H1 (cell line): ENCODE data around the gene FANCL. TPM values are rescaled to one million over a fixed set of nuclear protein-coding genes. Genes with fewer than 3 reads are reported as not detected.
"Not testable (repeated sequence)": the region's sequence is repeated elsewhere in the genome, so short reads cannot be mapped to it uniquely, and the experiment has no call there.

Experiments
- CTCF ChIA-PET: fragments of 300-600 bp; sonication (Branson Sonifier 250); formaldehyde crosslinking; loops from one replicate; lab custom pipeline; 2021; ENCODE audit not compliant: partially characterized antibody; lab: Charles Lee
- POLR2A ChIA-PET: fragments of 300-600 bp; sonication (Branson Sonifier 250); formaldehyde crosslinking; loops from one replicate; lab custom pipeline; 2021; ENCODE audit warnings: inconsistent platforms; ENCODE audit not compliant: partially characterized antibody; lab: Charles Lee
- DNase-seq, 2 experiments: peaks; one replicate each; pipeline versions ENCODE4 v3.0.0 to v3.0.0-alpha.2; 2010 to 2022; ENCODE audit warnings: low spot score in 2 of 2, low read depth in 1 of 2, mixed read lengths in 1 of 2
- FAIRE-seq: peaks from 2 replicates; lab custom pipeline; 2011; peaks lifted over from hg19 to GRCh38; lab: Jason Lieb, UNC
- H2AFZ ChIP-seq: 2 replicates; pipeline ENCODE4 v1.8.1; 2012; ENCODE audit warnings: low read length, inconsistent platforms
- H2AK5ac ChIP-seq: 2 replicates; pipeline ENCODE4 v1.6.1; 2013; ENCODE audit warnings: low read depth, low read length
- H2BK120ac ChIP-seq: replicated peaks from 2 replicates; pipeline ENCODE3; 2013; ENCODE audit warnings: low read depth, low read length, inconsistent platforms
- H2BK12ac ChIP-seq: 2 replicates; pipeline ENCODE4 v1.6.1; 2013; ENCODE audit warnings: low read depth, low read length
- H2BK15ac ChIP-seq: 2 replicates; pipeline ENCODE4 v1.6.1; 2013; ENCODE audit warnings: low read length
- H2BK20ac ChIP-seq: 2 replicates; pipeline ENCODE4 v1.6.1; 2013; ENCODE audit warnings: low read length
- H2BK5ac ChIP-seq: 2 replicates; pipeline ENCODE4 v1.6.1; 2013; ENCODE audit warnings: low read depth, low read length
- H3K14ac ChIP-seq: 2 replicates; pipeline ENCODE4 v1.6.1; 2013; ENCODE audit warnings: inconsistent platforms; ENCODE audit not compliant: insufficient read length
- H3K18ac ChIP-seq: 2 replicates; pipeline ENCODE4 v1.6.1; 2013; ENCODE audit warnings: low read length; ENCODE audit errors: extremely low read depth
- H3K23ac ChIP-seq: 2 replicates; pipeline ENCODE4 v1.6.1; 2013; ENCODE audit warnings: inconsistent platforms; ENCODE audit not compliant: insufficient read length
- H3K23me2 ChIP-seq: 2 replicates; pipeline ENCODE4 v1.6.1; 2013; ENCODE audit warnings: low read depth, low read length
- H3K27ac ChIP-seq: 2 replicates; pipeline ENCODE4 v1.6.1; 2011; ENCODE audit warnings: low read depth, low read length, inconsistent platforms
- H3K27me3 ChIP-seq, 4 experiments: replicated peaks in 1 of 4; 1 replicate in 1 of 4; 2 replicates in 3 of 4; pipeline versions ENCODE4 v1.6.1 to v1.8.1; 2011 to 2013; ENCODE audit warnings: low read length in 3 of 4, mild to moderate bottlenecking in 3 of 4, inconsistent platforms in 2 of 4, mixed read lengths in 2 of 4, moderate library complexity in 1 of 4; ENCODE audit not compliant: control insufficient read depth in 3 of 4, insufficient read depth in 3 of 4; ENCODE audit errors: extremely low read depth in 1 of 4
- H3K36me3 ChIP-seq, 4 experiments: 2 replicates each; pipeline versions ENCODE4 v1.6.1 to v1.8.1; 2011 to 2013; ENCODE audit warnings: mild to moderate bottlenecking in 4 of 4, low read length in 3 of 4, moderate library complexity in 2 of 4, control low read depth in 1 of 4, inconsistent platforms in 1 of 4; ENCODE audit not compliant: insufficient read depth in 4 of 4, control insufficient read depth in 2 of 4
- H3K4ac ChIP-seq: replicated peaks from 2 replicates; pipeline ENCODE3; 2013; ENCODE audit warnings: low read length, low read depth, mixed read lengths, inconsistent platforms; ENCODE audit not compliant: insufficient read length
- H3K4me1 ChIP-seq, 4 experiments: replicated peaks in 1 of 4; 1 replicate in 1 of 4; 2 replicates in 3 of 4; pipeline versions ENCODE4 v1.6.1 to v1.8.1; 2011 to 2013; ENCODE audit warnings: low read length in 3 of 4, inconsistent platforms in 2 of 4, mixed read lengths in 1 of 4; ENCODE audit not compliant: insufficient read depth in 4 of 4, control insufficient read depth in 3 of 4
- H3K4me2 ChIP-seq, 2 experiments: 2 replicates each; pipeline versions ENCODE4 v1.6.1 to v1.8.1; 2011 to 2013; ENCODE audit warnings: low read depth in 2 of 2, low read length in 2 of 2, control low read depth in 1 of 2, inconsistent platforms in 1 of 2, mild to moderate bottlenecking in 1 of 2; ENCODE audit not compliant: insufficient read depth in 1 of 2
- H3K4me3 ChIP-seq, 4 experiments: fragments of 200-600, 300-600 bp in 1 of 4; sonication (generic), shearing (Covaris generic), sonication (Bioruptor Twin) in 1 of 4; 2 replicates each; pipeline versions ENCODE4 v1.5.1 to v1.8.1; 2011 to 2016; ENCODE audit warnings: low read length in 4 of 4, low read depth in 3 of 4, control low read depth in 2 of 4, inconsistent platforms in 2 of 4, mild to moderate bottlenecking in 2 of 4, mixed read lengths in 1 of 4, moderate library complexity in 1 of 4; ENCODE audit not compliant: insufficient read depth in 2 of 4; ENCODE audit errors: extremely low read depth in 1 of 4
- H3K56ac ChIP-seq: replicated peaks from 2 replicates; pipeline ENCODE3; 2013; ENCODE audit warnings: low read depth, mild to moderate bottlenecking, mixed read lengths, low read length, inconsistent platforms; ENCODE audit not compliant: insufficient read length
- H3K79me1 ChIP-seq: 2 replicates; pipeline ENCODE4 v1.6.1; 2013; ENCODE audit warnings: low read depth, low read length, control low read depth
- H3K79me2 ChIP-seq, 2 experiments: 2 replicates each; pipeline versions ENCODE4 v1.6.1 to v1.8.1; 2012 to 2013; ENCODE audit warnings: low read length in 2 of 2, mild to moderate bottlenecking in 2 of 2, inconsistent platforms in 1 of 2; ENCODE audit not compliant: insufficient read depth in 2 of 2, control insufficient read depth in 1 of 2
- H3K9ac ChIP-seq, 4 experiments: replicated peaks in 1 of 4; 1 replicate in 1 of 4; 2 replicates in 3 of 4; pipeline versions ENCODE4 v1.6.1 to v1.8.1; 2011 to 2013; ENCODE audit warnings: low read depth in 3 of 4, low read length in 3 of 4, control low read depth in 2 of 4, mild to moderate bottlenecking in 2 of 4, moderate library complexity in 2 of 4, inconsistent platforms in 1 of 4; ENCODE audit errors: extremely low read depth in 1 of 4
- H3K9me3 ChIP-seq, 2 experiments: 2 replicates each; pipeline versions ENCODE4 v1.6.1 to v1.8.1; 2012 to 2013; ENCODE audit warnings: mild to moderate bottlenecking in 2 of 2, moderate library complexity in 2 of 2, control low read depth in 1 of 2, inconsistent platforms in 1 of 2, low read depth in 1 of 2, low read length in 1 of 2, mixed read lengths in 1 of 2; ENCODE audit not compliant: insufficient read depth in 2 of 2
- H4K20me1 ChIP-seq, 2 experiments: replicated peaks in 1 of 2; 2 replicates each; pipeline versions ENCODE3 to v1.8.1; 2011 to 2013; ENCODE audit warnings: inconsistent platforms in 2 of 2, low read length in 2 of 2, mild to moderate bottlenecking in 1 of 2; ENCODE audit not compliant: insufficient read depth in 2 of 2, control insufficient read depth in 1 of 2
- H4K5ac ChIP-seq: 2 replicates; pipeline ENCODE4 v1.6.1; 2013; ENCODE audit warnings: low read length, low read depth, mixed read lengths, inconsistent platforms; ENCODE audit not compliant: insufficient read length
- H4K8ac ChIP-seq: 2 replicates; pipeline ENCODE4 v1.8.0; 2013; ENCODE audit warnings: mild to moderate bottlenecking, moderate library complexity, low read length, inconsistent platforms; ENCODE audit not compliant: insufficient read depth; ENCODE audit errors: extremely low read depth
- H4K91ac ChIP-seq: replicated peaks from 2 replicates; pipeline ENCODE3; 2013; ENCODE audit warnings: low read length, mixed read lengths, inconsistent platforms; ENCODE audit not compliant: insufficient read length
- WGBS, 2 experiments: shearing (Covaris generic) in 1 of 2; methylation state at CpG; one replicate each; pipeline versions ENCODE4 v1.1.6 to v1.1.7; 2013 to 2015; ENCODE audit warnings: low lambda C conversion rate in 2 of 2, mixed read lengths in 2 of 2, inconsistent platforms in 1 of 2, low coverage in 1 of 2, missing lambda C conversion rate in 1 of 2; ENCODE audit not compliant: insufficient replicate concordance in 2 of 2, insufficient coverage in 1 of 2, insufficient read length in 1 of 2; ENCODE audit errors: extremely low coverage in 1 of 2, missing lambda C conversion rate in 1 of 2; 5-methylcytosine and 5-hydroxymethylcytosine counted together
- polyA plus RNA-seq, 7 experiments: library from polyadenylated mRNA; depleted of rRNA in 3 of 7; stranded (reverse) in 5 of 7; unstranded in 2 of 7; fragments of >200 nt in 5 of 7; fragments of 200-250 nt in 2 of 7; gene quantifications; 1 replicate in 5 of 7; 2 replicates in 1 of 7; 4 replicates in 1 of 7; pipeline versions ENCODE4 v1.2.1 to v1.2.3, GENCODE V29; 2011 to 2013; ENCODE audit warnings: missing spikeins in 2 of 7, mixed read lengths in 2 of 7
- total RNA-seq: library from RNA; stranded (reverse); fragmentation: NEBNext Ultra II Directional; extraction: Animal tissue kit (Norgen Biotek cat#: 25700); gene quantifications from 2 replicates; pipeline ENCODE4 v1.2.1, GENCODE V29; 2021

The FANCL gene
- total and polyA plus RNA-seq, 2 of the 8 experiments (the other 6 are each of a cell fraction or from before 2014, with no cell fraction given) = 38.7 to 55.9 TPM

GRCh38 chr2:58258456-58258855, 17.3 kb upstream of the FANCL start:
- H2AFZ ChIP-seq, H4K91ac ChIP-seq, H3K36me3 ChIP-seq, H3K9me3 ChIP-seq, H2BK12ac ChIP-seq, CTCF ChIA-PET, H2BK15ac ChIP-seq, H3K4me1 ChIP-seq, H2BK5ac ChIP-seq, H2BK20ac ChIP-seq, H2AK5ac ChIP-seq, H4K8ac ChIP-seq, H4K5ac ChIP-seq, H3K79me2 ChIP-seq, H3K14ac ChIP-seq, H3K23me2 ChIP-seq, H4K20me1 ChIP-seq, H3K56ac ChIP-seq, H3K4me2 ChIP-seq, H3K18ac ChIP-seq, H2BK120ac ChIP-seq, H3K4ac ChIP-seq, FAIRE-seq, POLR2A ChIA-PET, H3K4me3 ChIP-seq, DNase-seq, H3K23ac ChIP-seq, H3K27ac ChIP-seq, H3K9ac ChIP-seq, H3K27me3 ChIP-seq, H3K79me1 ChIP-seq: not testable (repeated sequence)
- 100% methylated on average over 1 of the region's 1 CpG; no CpG with 5 or more reads in 1 of the 2 experiments for WGBS, 2 experiments
